Measurements from ENCODE around the gene INTS4.

GRCh38 chr11:77876045-77876444 lies 118.4 kb downstream of the INTS4 start:
- TF ChIP-seq CTCF (IDR thresholded peaks at IDR 0.05): no peak
- no peak for TF ChIP-seq POLR2A (IDR thresholded peaks at IDR 0.05)
- no peak for TF ChIP-seq EP300 (IDR thresholded peaks at IDR 0.05)
- TF ChIP-seq POLR2AphosphoS5 (IDR thresholded peaks at IDR 0.05): no peak
